Mesenchymal stem cell (in vitro differentiated cells and primary cell): Measurements from ENCODE around the gene THRA.

Experiments
- DNase-seq: peaks from one replicate; pipeline ENCODE4 v3.0.0-alpha.2; 2013
- H2AFZ ChIP-seq: one replicate; pipeline ENCODE4 v1.6.1; 2013; ENCODE audit warnings: low read depth, mild to moderate bottlenecking, control low read depth, inconsistent platforms, low read length, moderate library complexity
- H2AK5ac ChIP-seq: 2 replicates; pipeline ENCODE4 v1.6.1; 2013; ENCODE audit warnings: low read length, moderate library complexity, mild to moderate bottlenecking, inconsistent platforms; ENCODE audit not compliant: severe bottlenecking
- H2BK120ac ChIP-seq: one replicate; pipeline ENCODE4 v1.6.1; 2013; ENCODE audit warnings: low read depth, mild to moderate bottlenecking, inconsistent platforms, low read length, moderate library complexity
- H2BK12ac ChIP-seq, 2 experiments: one replicate each; pipeline ENCODE4 v1.6.1; 2013; ENCODE audit warnings: inconsistent platforms in 2 of 2, low read length in 2 of 2, mild to moderate bottlenecking in 2 of 2, moderate library complexity in 2 of 2, control low read depth in 1 of 2
- H2BK15ac ChIP-seq: one replicate; pipeline ENCODE4 v1.6.1; 2013; ENCODE audit warnings: mild to moderate bottlenecking, low read depth, inconsistent platforms; ENCODE audit not compliant: poor library complexity, severe bottlenecking
- H2BK5ac ChIP-seq: 2 replicates; pipeline ENCODE4 v1.6.1; 2013; ENCODE audit warnings: low read depth, mild to moderate bottlenecking, low read length, control low read depth, inconsistent platforms; ENCODE audit not compliant: poor library complexity, severe bottlenecking
- H3K14ac ChIP-seq, 2 experiments: one replicate each; pipeline ENCODE4 v1.6.1; 2013; ENCODE audit warnings: inconsistent platforms in 2 of 2, low read length in 2 of 2, control low read depth in 1 of 2, mild to moderate bottlenecking in 1 of 2, moderate library complexity in 1 of 2
- H3K18ac ChIP-seq, 2 experiments: one replicate each; pipeline ENCODE4 v1.6.1; 2013; ENCODE audit warnings: inconsistent platforms in 2 of 2, low read length in 2 of 2, control low read depth in 1 of 2, low read depth in 1 of 2, mild to moderate bottlenecking in 1 of 2
- H3K23ac ChIP-seq, 2 experiments: one replicate each; pipeline ENCODE4 v1.6.1; 2013; ENCODE audit warnings: inconsistent platforms in 2 of 2, low read length in 2 of 2, mild to moderate bottlenecking in 2 of 2, moderate library complexity in 2 of 2, control low read depth in 1 of 2
- H3K27ac ChIP-seq: 2 replicates; pipeline ENCODE4 v1.5.1; 2013; ENCODE audit warnings: mild to moderate bottlenecking, moderate library complexity, low read length, control low read depth, inconsistent platforms; ENCODE audit not compliant: poor library complexity, severe bottlenecking
- H3K27me3 ChIP-seq, 2 experiments: 2 replicates each; pipeline versions ENCODE4 v1.6.1 to v1.7.0; 2013; ENCODE audit warnings: low read length in 2 of 2, mild to moderate bottlenecking in 2 of 2, moderate library complexity in 2 of 2, control low read depth in 1 of 2, inconsistent platforms in 1 of 2; ENCODE audit not compliant: control insufficient read depth in 1 of 2, insufficient read depth in 1 of 2
- H3K36me3 ChIP-seq, 2 experiments: 2 replicates each; pipeline versions ENCODE4 v1.6.1 to v1.7.0; 2013; ENCODE audit warnings: low read length in 2 of 2, control low read depth in 1 of 2, inconsistent platforms in 1 of 2, low read depth in 1 of 2, mild to moderate bottlenecking in 1 of 2; ENCODE audit not compliant: insufficient read depth in 2 of 2, control insufficient read depth in 1 of 2
- H3K4ac ChIP-seq, 2 experiments: one replicate each; pipeline ENCODE4 v1.6.1; 2013; ENCODE audit warnings: inconsistent platforms in 2 of 2, low read length in 2 of 2, mild to moderate bottlenecking in 2 of 2, moderate library complexity in 2 of 2, control low read depth in 1 of 2, low read depth in 1 of 2
- H3K4me1 ChIP-seq: 2 replicates; pipeline ENCODE4 v1.6.1; 2013; ENCODE audit warnings: low read depth, low read length, control low read depth; ENCODE audit not compliant: control insufficient read depth, insufficient read depth
- H3K4me2 ChIP-seq: 2 replicates; pipeline ENCODE4 v1.6.1; 2013; ENCODE audit warnings: low read length, mild to moderate bottlenecking, inconsistent platforms; ENCODE audit not compliant: poor library complexity, severe bottlenecking
- H3K4me3 ChIP-seq, 2 experiments: 2 replicates each; pipeline versions ENCODE4 v1.5.1 to v1.7.0; 2013; ENCODE audit warnings: low read length in 2 of 2, mild to moderate bottlenecking in 2 of 2, control low read depth in 1 of 2, low read depth in 1 of 2; ENCODE audit not compliant: insufficient read depth in 1 of 2
- H3K79me1 ChIP-seq: replicated peaks from 2 replicates; pipeline ENCODE4 v1.6.1; 2013; ENCODE audit warnings: mild to moderate bottlenecking, control low read depth, low read length, inconsistent platforms; ENCODE audit not compliant: poor library complexity, severe bottlenecking
- H3K9ac ChIP-seq: 2 replicates; pipeline ENCODE4 v1.7.0; 2013; ENCODE audit warnings: mild to moderate bottlenecking, low read length, moderate library complexity
- H3K9me3 ChIP-seq: 2 replicates; pipeline ENCODE4 v1.7.0; 2013; ENCODE audit warnings: mild to moderate bottlenecking, low read length; ENCODE audit not compliant: control insufficient read depth
- H4K8ac ChIP-seq: one replicate; pipeline ENCODE4 v1.6.1; 2013; ENCODE audit warnings: inconsistent platforms, mild to moderate bottlenecking, low read length, moderate library complexity
- H4K91ac ChIP-seq: one replicate; pipeline ENCODE4 v1.6.1; 2013; ENCODE audit warnings: mild to moderate bottlenecking, low read length, inconsistent platforms
- WGBS: methylation state at CpG from one replicate; pipeline ENCODE4 v1.1.7; 2013; ENCODE audit warnings: mixed read lengths; 5-methylcytosine and 5-hydroxymethylcytosine counted together

THRA gene

DNA sequence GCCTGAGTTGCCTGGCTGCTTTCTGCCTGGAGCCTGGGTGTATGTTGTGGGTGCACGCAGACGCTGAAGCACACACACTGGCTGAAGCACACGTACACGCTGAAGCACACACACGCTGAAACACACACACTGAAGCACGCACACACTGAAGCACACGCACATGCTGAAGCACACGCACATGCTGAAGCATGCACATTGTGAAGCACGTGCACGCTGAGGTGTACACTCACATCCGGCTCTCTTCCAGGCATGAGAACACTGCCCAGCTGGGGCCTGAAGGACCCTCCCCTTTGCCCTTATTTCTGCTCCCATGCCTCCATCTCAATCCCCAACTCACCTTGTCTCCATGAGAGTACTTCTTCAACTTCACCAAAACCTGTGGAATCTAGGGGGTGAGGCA is 31.1 kb upstream of the THRA start:
- no peak overlapping the region for H3K18ac ChIP-seq
- no peak overlapping the region for H2BK120ac ChIP-seq
- 96% methylated on average over 11 of the region's 11 CpGs for WGBS
- H2BK12ac ChIP-seq: no peak overlapping the region
- no peaks in the 10 kb centered on the region for H3K27me3 ChIP-seq
- H3K79me1 ChIP-seq: peaks cover 4% of the 10 kb centered on the region
- H3K4me1 ChIP-seq: peaks cover 2% of the 10 kb centered on the region
- H3K36me3 ChIP-seq: peaks cover 70 to 76% of the 10 kb centered on the region in 2 experiments
- H3K4me3 ChIP-seq: no peak overlapping the region
- H2BK15ac ChIP-seq: no peak overlapping the region
- no peak overlapping the region for H2AK5ac ChIP-seq
- no peak overlapping the region for H3K4me2 ChIP-seq
- H2BK5ac ChIP-seq: no peak overlapping the region
- DNase-seq: no peak
- H3K4ac ChIP-seq: no peak overlapping the region
- H4K8ac ChIP-seq: no peak overlapping the region
- no peak overlapping the region for H3K23ac ChIP-seq
- peak overlapping the region; percentile 52 for H4K91ac ChIP-seq
- no peaks in the 10 kb centered on the region for H3K9me3 ChIP-seq
- H3K14ac ChIP-seq: no peak overlapping the region
- H2AFZ ChIP-seq: no peak overlapping the region
- no peak overlapping the region for H3K27ac ChIP-seq
- H3K9ac ChIP-seq: no peak overlapping the region

DNA sequence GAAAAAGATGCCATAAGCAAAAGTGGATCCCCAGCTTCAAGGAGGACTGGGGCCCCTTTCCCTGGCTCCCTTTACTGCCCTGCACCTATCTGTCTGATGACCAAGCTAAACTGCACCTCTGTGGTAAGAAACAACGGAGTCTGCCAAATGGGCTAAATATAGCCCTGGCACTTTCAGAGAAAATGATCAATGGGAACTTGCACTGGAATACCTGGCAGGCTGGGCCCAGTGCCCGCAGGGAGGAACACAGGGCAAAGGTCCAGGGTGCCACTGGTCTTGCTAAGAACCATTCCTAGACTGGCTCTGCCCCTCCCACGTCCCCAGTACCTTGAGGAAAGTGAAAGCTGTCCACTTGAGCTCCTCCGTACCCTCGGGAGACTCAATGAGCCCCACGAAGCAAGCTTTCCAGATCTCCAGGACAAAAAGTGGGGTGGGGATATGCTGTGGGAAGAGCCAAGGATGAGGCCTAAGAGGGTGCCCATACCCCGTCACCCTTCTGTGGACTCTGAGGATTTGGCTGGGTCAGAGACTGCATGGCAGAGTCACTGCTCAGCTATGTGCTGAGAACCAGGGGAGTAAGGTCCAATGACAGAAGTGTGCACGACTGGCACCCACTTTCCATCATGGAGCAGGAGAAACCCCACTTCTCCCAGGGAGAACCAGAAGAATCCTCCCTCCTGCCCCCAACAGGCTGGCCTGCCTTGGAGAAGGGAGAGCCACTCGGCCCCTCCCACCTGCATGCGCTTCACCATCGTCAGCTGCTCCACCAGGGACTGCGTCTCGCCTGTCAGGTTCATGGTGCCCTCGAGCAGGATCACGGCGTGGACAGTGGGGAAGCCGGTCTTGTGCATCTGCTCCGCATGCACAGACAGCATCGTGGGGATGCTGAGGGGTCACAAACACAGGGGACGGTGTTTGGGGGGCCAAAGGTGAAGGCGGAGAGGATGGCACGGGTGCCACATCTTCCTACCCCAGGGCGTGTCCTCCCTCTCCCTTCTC is 30.1 kb upstream of the THRA start:
- Histone ChIP-seq H2AK5ac (no peak overlapping the region), H3K4ac (no peak overlapping the region), H2AFZ (no peak overlapping the region), H3K14ac (no peak overlapping the region), H3K4me3 (no peak overlapping the region), H2BK5ac (no peak overlapping the region), H3K27me3 (no peaks in the 10 kb centered on the region), H3K4me2 (no peak overlapping the region), H3K18ac (no peak overlapping the region), H3K23ac (no peak overlapping the region), H3K4me1 (no peaks in the 10 kb centered on the region), H2BK120ac (no peak overlapping the region), H3K9me3 (no peaks in the 10 kb centered on the region), H4K91ac (no peak overlapping the region), H3K27ac (no peak overlapping the region), H4K8ac (no peak overlapping the region), H3K79me1 (peaks cover 4% of the 10 kb centered on the region), H3K36me3 (peaks cover 64 to 75% of the 10 kb centered on the region in 2 experiments), H2BK12ac (no peak overlapping the region), H3K9ac (no peak overlapping the region), H2BK15ac (no peak overlapping the region)
- WGBS: 97% methylated on average over 23 of the region's 23 CpGs
- no peak for DNase-seq

DNA sequence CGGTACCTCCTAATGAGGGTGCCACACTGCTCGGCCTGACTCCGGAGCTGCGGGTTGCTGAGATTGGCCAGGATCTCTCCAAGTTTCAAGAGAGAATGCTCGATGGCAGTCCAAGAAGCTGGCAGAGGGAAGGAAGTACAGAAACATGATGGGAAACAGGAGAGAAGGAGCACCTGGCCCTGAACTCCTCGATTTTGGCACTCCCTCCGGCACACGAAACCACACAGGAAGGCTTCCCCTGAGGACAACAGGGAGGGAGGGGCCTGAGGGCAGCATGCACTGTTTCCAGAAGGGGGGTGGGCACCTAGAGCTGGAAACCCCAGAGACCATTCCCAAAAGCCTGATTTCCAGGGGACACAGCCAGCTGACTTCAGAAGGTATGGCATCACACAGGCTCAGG is 29.4 kb upstream of the THRA start:
- Histone ChIP-seq H4K91ac (no peak overlapping the region), H3K23ac (no peak overlapping the region), H3K14ac (no peak overlapping the region), H3K4me1 (no peaks in the 10 kb centered on the region), H4K8ac (no peak overlapping the region), H3K4ac (no peak overlapping the region), H2BK12ac (no peak overlapping the region), H2BK120ac (no peak overlapping the region), H3K27ac (no peak overlapping the region), H3K9ac (no peak overlapping the region), H3K27me3 (no peaks in the 10 kb centered on the region), H2BK5ac (no peak overlapping the region), H2AFZ (no peak overlapping the region), H2BK15ac (no peak overlapping the region), H3K18ac (no peak overlapping the region), H2AK5ac (no peak overlapping the region), H3K4me3 (no peak overlapping the region), H3K79me1 (peaks cover 4% of the 10 kb centered on the region), H3K4me2 (no peak overlapping the region), H3K9me3 (no peaks in the 10 kb centered on the region), H3K36me3 (peaks cover 61 to 71% of the 10 kb centered on the region in 2 experiments)
- 97% methylated on average over 8 of the region's 8 CpGs for WGBS
- no peak for DNase-seq

- no peak overlapping the region for H3K23ac ChIP-seq
- peaks cover 49 to 59% of the 10 kb centered on the region in 2 experiments for H3K36me3 ChIP-seq
- H4K8ac ChIP-seq: no peak overlapping the region
- no peak overlapping the region for H2AK5ac ChIP-seq
- H3K9me3 ChIP-seq: no peaks in the 10 kb centered on the region
- no peak overlapping the region for H2AFZ ChIP-seq
- no peak overlapping the region for H3K4me3 ChIP-seq
- H3K27ac ChIP-seq: no peak overlapping the region
- H3K14ac ChIP-seq: no peak overlapping the region
- WGBS: 82% methylated on average over 8 of the region's 8 CpGs
- H3K4ac ChIP-seq: no peak overlapping the region
- peaks cover 4% of the 10 kb centered on the region for H3K79me1 ChIP-seq
- H3K9ac ChIP-seq: peak overlapping the region; percentile 36
- H2BK15ac ChIP-seq: no peak overlapping the region
- H3K4me2 ChIP-seq: no peak overlapping the region
- no peak overlapping the region for H2BK120ac ChIP-seq
- H2BK5ac ChIP-seq: no peak overlapping the region
- no peaks in the 10 kb centered on the region for H3K27me3 ChIP-seq
- no peak overlapping the region for H4K91ac ChIP-seq
- no peak for DNase-seq
- peaks cover 4% of the 10 kb centered on the region for H3K4me1 ChIP-seq
- no peak overlapping the region for H3K18ac ChIP-seq
- no peak overlapping the region for H2BK12ac ChIP-seq
Measured at GRCh38 chr17:40034426-40035161, 28.2 kb upstream of the THRA start.
